Bone marrow (tissue), 2 donors: ENCODE results near the gene SGTB.

Experiments
- DNase-seq, 2 donors: peaks; one replicate each; lab custom pipeline; 2025; lab: John Stamatoyannopoulos, UW

Gene SGTB, protein sequence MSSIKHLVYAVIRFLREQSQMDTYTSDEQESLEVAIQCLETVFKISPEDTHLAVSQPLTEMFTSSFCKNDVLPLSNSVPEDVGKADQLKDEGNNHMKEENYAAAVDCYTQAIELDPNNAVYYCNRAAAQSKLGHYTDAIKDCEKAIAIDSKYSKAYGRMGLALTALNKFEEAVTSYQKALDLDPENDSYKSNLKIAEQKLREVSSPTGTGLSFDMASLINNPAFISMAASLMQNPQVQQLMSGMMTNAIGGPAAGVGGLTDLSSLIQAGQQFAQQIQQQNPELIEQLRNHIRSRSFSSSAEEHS

DNA sequence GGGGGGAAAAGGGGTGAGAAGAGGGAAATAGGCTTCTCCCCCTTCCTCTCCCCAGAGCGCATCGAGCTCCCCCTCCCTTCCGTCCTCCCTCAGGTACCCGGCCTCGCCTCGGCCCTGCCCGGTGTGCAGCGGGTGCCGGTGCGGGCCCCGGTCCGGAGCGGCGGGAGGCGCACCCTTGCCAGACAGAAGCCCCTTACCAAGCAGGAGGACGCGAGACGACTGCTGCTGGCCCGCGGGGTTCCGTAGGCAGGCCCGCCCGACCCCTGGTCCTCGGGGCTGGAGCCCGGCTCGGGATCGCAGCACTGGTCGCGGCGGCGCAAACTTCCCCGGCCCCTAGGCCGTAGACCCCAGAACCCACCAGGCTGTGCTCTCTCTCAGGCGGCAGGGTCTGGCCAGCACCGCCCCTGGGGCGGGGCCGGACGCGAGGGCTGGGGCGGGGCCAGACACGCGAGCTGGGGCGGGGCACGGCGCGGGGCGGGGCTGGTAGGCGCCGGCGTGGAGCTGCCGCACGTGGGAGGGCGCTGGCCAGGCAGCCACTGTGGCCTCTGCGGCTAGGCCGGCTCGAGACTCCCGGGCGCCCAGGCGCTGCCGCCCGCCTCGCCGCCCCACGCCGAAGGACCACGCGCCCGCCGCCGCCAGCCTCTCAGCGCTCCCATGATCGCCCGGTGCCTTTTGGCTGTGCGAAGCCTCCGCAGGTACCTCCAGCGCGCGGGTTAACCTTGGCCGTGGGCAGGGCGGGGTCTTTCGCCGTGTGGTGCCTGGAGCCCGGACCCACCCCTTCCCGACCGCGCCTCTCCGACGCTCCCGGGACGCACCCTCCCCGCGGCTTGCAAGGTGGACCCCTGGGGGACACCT, at the start of gene SGTB, which contains the start of gene NLN:
Gene SGTB (minus strand): TSS at position 390 of the 855 bp plus-strand sequence. CDS start 1,302 bp downstream, outside the sequence.
Gene NLN (plus strand): TSS at position 486 of the 855 bp plus-strand sequence. CDS start 169 bp downstream, at position 655.
- peak; percentile 32 to 64 for DNase-seq

GRCh38 chr5:65771266-65771665, 49.4 kb upstream of the SGTB start:
- no peak for DNase-seq

GRCh38 chr5:65769539-65769938, 47.6 kb upstream of the SGTB start:
- DNase-seq = no peak

GRCh38 chr5:65768723-65769346, 46.9 kb upstream of the SGTB start:
- no peak for DNase-seq

DNA sequence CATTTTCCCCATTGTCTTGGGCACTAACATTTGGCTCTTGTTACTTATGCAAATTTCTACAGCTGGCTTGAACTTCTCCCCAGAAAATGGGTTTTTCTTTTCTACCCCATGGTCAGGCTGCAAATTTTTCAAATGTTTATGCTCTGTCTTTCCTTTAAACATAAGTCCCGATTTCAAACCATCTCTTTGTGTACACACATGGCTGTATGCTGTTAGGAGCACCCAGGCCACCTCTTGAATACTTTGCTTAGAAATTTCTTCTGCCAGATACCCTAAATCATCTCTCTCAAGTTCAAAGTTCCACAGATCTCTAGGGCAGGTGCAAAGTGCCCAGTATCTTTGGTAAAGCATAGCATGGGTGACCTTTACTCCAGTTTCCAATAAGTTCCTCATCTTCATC, 45.7 kb upstream of the SGTB start:
- DNase-seq = no peak

GRCh38 chr5:65766781-65767180, 44.9 kb upstream of the SGTB start:
- DNase-seq = no peak

DNA sequence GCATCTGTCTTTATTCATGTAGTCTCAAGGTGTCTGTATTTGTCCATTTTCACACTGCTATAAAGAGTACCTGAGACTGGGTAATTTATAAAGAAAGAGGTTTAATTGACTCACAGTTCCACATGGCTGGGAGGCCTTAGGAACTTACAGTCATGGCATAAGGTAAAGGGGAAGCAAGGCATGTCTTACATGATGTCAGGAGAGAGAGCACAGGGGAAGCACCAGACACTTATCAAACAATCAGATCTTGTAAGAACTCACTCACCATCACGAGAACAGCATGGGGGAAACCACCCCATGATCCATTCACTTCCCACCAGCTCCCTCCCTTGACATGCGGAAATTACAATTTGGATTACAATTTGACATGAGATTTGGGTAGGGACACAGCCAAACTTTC, 44.3 kb upstream of the SGTB start:
- peak in 1 of 2 donors; percentile 3 for DNase-seq

- DNase-seq = no peak
These were observed 43.7 kb upstream of the SGTB start for GRCh38 chr5:65765582-65765981.

GRCh38 chr5:65762234-65762633, 40.3 kb upstream of the SGTB start:
- DNase-seq = no peak

DNA sequence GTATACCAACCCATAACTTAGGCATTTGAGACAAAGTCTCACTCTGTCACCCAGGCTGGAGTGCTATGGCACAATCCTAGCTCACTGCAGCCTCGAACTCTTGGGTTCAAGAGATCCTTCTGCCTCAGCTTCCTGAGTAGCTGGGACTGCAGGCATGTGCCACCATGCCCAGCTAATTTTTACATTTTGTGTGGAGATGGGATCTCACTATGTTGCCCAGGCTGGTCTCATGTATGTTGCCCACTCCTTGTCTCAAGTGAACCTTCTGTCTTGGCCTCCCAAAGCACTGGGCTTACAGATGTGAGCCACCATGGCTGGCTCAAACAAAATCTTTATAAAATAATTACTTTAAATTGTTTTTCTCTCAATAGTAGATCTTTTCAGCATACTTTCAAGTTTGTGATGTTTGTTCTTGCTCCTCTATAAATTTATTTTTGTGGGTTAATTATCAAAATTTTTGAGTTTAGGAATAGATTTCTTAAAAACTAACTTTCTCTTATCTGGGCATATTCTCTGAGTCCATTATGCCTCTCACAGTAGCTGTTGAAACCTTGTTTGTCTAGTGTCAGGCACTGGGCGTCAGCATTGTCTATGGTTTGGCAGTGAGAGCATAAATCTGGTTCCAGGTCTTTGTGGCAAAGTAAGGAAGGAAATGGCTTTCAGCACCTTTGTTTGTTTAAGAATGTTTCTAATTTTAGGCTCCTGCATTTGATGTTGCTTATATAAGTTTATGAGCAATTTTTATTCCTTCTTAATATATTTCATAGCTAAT, 38.8 kb upstream of the SGTB start:
- no peak for DNase-seq

DNA sequence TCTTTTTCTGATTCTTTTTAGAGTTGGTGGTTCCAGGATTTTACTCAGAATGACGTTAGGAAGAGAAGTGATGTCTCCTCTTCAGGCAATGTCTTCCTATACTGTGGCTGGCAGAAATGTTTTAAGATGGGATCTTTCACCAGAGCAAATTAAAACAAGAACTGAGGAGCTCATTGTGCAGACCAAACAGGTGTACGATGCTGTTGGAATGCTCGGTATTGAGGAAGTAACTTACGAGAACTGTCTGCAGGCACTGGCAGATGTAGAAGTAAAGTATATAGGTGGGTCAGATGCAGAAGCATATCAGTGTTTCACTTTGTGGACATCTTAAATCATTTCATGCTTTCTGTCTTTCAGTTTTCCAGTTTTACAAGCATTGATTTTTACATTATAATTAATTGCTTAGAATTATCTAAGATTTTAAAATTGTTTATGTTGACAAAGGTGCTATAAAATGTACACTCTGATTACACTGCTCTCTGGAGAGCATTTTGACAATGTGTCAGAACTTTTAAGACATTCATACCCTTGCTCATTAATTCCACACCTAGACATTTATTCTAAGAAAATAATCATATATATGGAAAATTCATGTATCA, 36.7 kb upstream of the SGTB start:
- DNase-seq = no peak

DNA sequence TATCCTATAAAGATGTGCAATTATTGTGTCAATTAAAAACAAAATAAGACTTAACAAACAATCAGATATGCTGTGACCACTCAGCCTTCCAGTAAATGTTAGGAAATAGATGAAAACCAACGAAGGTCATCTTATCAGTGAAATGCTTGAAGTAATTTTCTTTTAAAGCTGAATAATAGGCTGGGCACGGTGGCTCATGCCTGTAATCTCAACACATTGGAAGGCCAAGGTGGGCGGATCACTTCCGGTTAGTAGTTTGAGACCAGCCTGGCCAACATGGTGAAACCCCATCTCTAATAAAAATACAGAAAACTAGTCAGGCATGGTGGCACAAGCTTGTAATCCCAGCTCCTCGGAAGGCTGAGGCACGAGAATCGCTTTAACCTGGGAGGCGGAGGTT, 31.3 kb upstream of the SGTB start:
- DNase-seq = no peak

DNA sequence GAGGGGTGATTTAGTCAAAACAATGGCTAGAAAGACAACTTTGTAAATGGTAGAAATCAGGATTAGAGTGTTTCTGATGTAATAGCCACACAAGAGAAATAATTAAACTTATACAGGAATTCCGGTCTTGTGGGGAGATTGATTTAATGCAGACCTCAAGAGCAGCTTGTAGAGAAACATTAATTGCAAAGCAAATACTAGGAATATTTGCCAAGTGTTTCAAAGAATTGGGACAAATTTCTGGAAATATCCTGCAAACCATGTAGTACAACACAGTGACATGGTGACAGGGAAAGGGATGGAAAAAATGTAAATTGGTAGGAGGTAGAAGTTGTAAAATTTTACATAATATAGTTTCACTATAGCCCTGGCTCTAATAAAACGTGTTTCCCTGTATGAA, 29.0 kb upstream of the SGTB start:
- DNase-seq = no peak

DNA sequence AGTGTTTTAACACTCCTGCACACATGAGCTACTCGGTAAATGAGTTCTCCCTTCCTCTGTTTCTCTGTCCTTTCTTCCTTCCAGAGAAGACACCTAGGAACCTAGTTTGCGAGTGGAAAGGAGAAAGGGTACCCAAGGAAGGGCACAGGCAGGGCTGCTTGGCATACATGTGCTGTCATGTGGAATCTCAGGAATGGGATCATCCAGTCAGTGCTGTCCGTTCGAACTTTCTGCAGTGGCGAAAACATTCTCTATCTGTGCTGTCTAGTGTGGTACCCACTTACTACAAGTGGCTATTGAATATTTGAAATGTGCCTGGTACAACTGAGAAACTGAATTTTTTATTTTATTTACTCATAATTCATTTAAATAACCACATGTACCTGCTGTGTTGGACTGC, 28.0 kb upstream of the SGTB start:
- DNase-seq = no peak

DNA sequence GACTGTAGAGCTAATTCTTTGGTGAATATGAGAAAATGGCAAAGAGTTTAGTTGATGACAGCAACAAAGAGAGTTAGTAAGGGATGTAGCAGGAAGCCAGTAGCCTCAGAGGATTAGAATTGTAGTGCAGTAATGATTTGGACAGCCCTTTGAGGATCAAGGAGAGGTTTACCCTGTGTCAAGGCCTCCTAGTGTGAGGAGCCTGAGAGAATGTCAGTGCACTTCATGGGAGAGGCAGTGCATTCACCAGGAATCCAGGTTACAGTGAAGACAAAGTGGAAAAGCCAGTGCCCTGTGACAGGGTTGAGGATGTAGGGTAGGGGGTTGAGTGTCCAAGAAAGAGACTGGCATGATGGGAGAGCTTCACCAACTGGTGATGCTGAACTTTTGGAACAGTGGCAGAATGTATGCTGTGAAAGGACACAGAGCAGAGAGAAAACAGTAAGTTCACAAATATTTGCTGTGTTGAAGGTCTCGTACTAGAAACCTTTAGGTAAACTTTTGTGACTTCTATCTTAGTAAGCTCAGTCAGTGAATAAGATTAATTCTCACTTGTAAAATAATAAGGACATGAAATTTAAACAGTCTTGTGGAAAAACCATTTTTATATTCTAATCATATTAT, 27.4 kb upstream of the SGTB start:
- DNase-seq = no peak

DNA sequence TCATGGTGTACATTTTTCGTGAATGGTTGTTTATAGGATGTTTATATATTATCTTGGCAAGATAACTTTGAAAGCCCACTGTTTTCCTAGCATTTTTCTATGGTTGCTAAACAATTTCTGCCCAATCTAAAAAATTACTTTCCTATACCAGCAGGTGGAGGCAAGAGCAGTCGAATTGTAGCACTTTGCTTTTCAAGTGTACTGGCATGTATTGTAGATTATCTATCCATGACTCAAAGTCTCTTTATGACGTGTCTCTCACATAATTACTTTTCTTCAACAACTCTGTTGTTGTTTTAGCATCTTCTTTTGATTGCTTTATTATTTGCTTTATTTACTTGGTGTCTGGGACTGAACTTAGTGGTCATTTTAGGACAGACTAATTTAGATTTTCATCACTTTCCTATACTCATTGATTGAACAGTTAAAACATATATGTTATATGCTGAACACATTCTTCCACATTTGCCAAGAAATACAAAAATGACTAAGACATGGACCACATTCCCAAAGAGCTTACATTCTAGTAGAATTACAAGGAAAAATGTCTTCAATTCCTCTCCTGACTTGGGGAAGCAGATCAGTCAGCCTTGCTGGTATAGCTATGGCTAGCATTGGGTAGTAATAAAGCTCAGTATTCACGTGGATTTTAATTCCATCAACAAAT, 20.8 kb upstream of the SGTB start:
- DNase-seq = peak in 1 of 2 donors; percentile 45

- no peak for DNase-seq
These were observed 17.3 kb upstream of the SGTB start for GRCh38 chr5:65739162-65739561.

- no peak for DNase-seq
These were observed 16.4 kb upstream of the SGTB start for GRCh38 chr5:65738305-65738704.

DNA sequence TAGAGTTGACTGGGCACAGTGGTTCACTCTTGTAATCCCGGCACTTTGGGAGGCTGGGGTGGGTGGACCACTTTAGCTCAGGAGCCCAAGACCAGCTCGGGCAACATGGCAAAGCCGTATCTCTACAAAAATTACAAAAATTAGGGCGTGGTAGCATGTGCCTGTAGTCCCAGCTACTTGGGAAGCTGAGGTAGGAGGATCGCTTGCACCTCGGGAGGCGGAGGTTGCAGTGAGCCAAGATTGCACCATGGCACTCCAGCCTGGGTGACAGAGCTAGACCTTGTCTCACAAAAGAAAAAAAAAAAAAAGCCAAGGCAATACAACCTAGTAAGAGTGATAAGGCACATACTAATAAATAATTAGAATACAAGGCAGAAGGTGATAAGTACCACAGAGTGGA, 15.9 kb upstream of the SGTB start:
- no peak for DNase-seq

DNA sequence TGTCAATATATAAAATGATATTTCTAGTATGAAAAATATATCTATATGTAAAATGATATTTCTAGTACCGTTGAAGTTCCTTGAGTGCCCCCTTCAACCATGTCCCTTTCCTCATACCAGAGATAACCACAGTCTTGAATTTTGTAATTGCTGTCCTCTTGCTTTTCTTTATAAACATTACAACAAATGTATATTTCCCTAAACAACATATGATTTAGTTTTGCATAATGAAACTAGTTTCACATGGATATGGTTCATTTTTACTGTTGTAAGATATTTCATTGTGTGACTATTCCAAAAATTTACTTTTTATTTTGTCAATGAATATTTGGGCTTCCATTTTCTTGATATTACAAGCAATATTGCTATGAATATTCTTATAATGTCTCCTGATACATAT, 14.1 kb upstream of the SGTB start:
- no peak for DNase-seq

- no peak for DNase-seq
These were observed 13.0 kb upstream of the SGTB start for GRCh38 chr5:65734921-65735320.
